Activated T-cell treated with anti-CD3 and anti-CD28 coated beads, Interleukin-2, amount 50 U/mL, for 4 hours (primary cell): Measurements from ENCODE around the gene ARMC6. TPM values are rescaled to one million over a fixed set of nuclear protein-coding genes. Genes with fewer than 3 reads are reported as not detected.

Experiments
- ATAC-seq, 2 donors: fragments of 200-7000 bp; cut with Tn5 transposase; one replicate each; pipeline ENCODE4 v1.10.0; 2021
- DNase-seq: peaks from one replicate; pipeline ENCODE4 v3.0.0-alpha.2; 2020
- H3K27me3 Mint-ChIP-seq: one replicate; pipeline ENCODE4 v1.8.0; 2021; ENCODE audit warnings: low read depth, mixed read lengths
- H3K36me3 Mint-ChIP-seq: one replicate; pipeline ENCODE4 v1.8.0; 2022; ENCODE audit warnings: mixed read lengths; ENCODE audit not compliant: insufficient read depth
- H3K4me1 Mint-ChIP-seq: one replicate; pipeline ENCODE4 v1.8.0; 2021; ENCODE audit warnings: low read depth, mixed read lengths
- H3K4me3 Mint-ChIP-seq: one replicate; pipeline ENCODE4 v1.8.0; 2021; ENCODE audit warnings: mild to moderate bottlenecking, moderate library complexity, mixed read lengths
- H3K9me3 Mint-ChIP-seq: one replicate; pipeline ENCODE4 v1.8.0; 2021; ENCODE audit warnings: mixed read lengths
- total RNA-seq, 3 donors: library from RNA; stranded (reverse); gene quantifications; one replicate each; pipeline ENCODE4 v1.2.1, GENCODE V29; 2021

Gene ARMC6
- total RNA-seq, 3 donors from 2014 or later: 80.0 to 93.9 (median 80.6) TPM

DNA sequence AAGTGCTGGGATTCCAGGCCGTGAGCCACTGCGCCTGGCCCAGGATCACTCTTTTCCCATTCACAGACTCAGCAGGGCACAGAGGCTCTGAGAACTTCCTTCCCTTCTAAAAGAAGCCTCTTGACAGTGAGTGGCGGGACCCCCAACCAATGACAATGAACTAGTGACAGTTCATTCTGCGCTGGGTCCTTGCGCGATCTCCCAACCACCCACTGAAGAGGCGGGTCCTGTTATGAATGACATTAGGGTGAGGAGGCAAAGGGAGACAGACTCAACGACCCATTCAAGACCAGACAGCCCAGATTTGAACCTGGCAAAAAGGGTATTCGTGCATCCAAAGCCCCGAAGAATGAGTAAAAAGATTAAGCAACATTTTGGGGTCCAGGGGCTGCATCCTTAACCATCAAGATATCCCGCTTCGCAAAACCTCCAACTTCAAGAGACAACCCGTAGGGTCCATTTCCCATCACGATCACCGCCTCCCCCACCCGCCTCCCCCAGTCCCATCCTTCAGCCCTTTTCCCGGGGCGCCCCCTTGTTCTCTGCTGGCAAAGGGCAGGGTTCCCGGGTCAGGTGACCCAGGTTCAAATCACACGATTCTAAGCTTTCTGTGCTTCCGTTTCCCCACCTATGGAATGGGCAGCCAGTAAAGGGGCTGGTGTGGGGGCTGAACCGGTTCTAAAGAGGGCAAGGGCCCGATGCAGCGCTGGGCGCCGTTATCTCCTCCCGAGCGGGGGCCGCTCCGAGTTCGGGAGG is 805 bp upstream of the ARMC6 start:
- Mint-ChIP-seq H3K27me3 (no peaks in the 10 kb centered on the region), H3K36me3 (peaks cover 20% of the 10 kb centered on the region), H3K4me1 (peaks cover 25% of the 10 kb centered on the region), H3K9me3 (no peaks in the 10 kb centered on the region), H3K4me3 (peak overlapping the region; percentile 85)
- ATAC-seq (peak; percentile 60 to 65), DNase-seq (peak; percentile 72)

DNA sequence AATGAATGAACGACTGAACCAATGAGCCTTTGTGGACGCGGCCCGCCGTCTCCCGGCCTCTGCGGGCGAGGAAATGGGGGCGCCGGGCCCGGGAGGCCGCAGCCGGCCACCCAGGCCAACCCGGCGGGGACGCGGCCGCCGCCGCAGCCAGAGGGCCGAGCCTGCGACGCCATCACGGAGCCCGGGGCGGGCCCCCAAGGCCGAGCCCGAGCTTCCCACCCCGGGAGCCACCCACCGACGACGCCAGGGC is 302 bp upstream of the ARMC6 start:
- Mint-ChIP-seq H3K9me3 (no peaks in the 10 kb centered on the region), H3K4me1 (peaks cover 24% of the 10 kb centered on the region), H3K27me3 (no peaks in the 10 kb centered on the region), H3K4me3 (peak overlapping the region; percentile 85), H3K36me3 (peaks cover 15% of the 10 kb centered on the region)
- ATAC-seq (no peak), DNase-seq (no peak)

DNA sequence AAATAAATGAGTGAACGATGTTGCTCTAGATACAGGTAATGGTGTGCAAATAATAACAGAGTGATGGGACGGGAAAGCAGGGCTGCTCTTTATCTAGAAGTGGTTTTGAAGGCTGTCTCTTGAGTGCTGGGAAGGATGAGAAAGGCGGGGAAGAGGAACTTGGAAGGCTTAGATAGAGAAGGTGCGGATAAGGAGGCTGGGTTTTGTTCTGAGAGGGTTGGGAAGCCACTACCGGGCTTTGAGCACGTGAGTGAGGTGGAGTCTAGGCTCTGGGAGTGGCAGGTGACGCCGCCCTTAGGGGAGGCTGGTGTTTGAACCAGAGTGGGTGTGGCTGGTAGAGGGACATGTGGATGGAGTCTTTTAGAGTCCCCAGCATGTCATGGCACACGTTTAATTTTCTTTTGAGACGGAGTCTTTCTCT is 811 bp downstream of the ARMC6 start:
- peak overlapping the region; percentile 91 for H3K4me3 Mint-ChIP-seq
- H3K36me3 Mint-ChIP-seq: peaks cover 12% of the 10 kb centered on the region
- no peaks in the 10 kb centered on the region for H3K9me3 Mint-ChIP-seq
- peaks cover 24% of the 10 kb centered on the region for H3K4me1 Mint-ChIP-seq
- ATAC-seq (peak; percentile 58 to 61), DNase-seq (peak; percentile 56)
- H3K27me3 Mint-ChIP-seq: no peaks in the 10 kb centered on the region

DNA sequence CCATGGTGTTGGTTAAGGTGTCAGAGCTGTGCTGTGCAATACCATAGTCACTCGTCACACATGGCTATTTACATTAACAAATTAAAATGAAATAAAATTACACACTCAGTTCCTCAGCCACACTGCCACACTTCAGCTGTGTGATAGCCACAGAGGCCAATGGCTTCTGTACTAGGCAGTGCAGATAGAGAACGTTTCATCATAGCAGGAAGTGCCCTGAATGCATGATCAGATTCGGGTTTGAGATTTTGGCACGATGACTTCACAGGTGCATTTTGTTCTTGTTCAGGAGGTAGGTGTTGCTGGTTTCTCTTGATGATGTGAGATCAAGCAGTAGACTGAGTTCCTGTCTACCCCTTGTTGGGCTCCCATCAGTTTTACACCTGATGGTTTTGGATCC is 6.5 kb downstream of the ARMC6 start:
- no peaks in the 10 kb centered on the region for H3K9me3 Mint-ChIP-seq
- H3K36me3 Mint-ChIP-seq: peaks cover 8% of the 10 kb centered on the region
- H3K4me3 Mint-ChIP-seq: no peak overlapping the region
- no peaks in the 10 kb centered on the region for H3K27me3 Mint-ChIP-seq
- no peak for DNase-seq
- peaks cover 26% of the 10 kb centered on the region for H3K4me1 Mint-ChIP-seq
- ATAC-seq: peak; percentile 51 to 65

DNA sequence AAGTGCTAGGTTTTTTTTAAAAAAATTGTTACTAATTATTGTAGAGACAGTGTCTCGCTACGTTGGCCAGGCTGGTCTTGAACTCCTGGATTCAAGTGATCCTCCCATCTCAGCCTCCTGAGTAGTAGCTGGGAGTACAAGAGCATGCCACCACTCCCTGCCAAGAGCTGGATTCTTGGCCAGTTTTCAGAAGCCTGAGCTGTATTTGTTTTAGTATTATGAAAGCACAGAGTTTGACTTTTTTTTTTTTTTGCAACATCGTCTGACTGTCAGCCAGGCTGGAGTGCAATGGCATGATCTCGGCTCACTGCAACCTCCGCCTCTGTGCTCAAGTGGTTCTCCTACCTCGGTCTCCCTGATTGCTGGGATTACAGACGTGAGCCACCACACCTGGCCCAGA is 7.0 kb downstream of the ARMC6 start:
- peaks cover 23% of the 10 kb centered on the region for H3K4me1 Mint-ChIP-seq
- H3K27me3 Mint-ChIP-seq: no peaks in the 10 kb centered on the region
- no peak for DNase-seq
- H3K9me3 Mint-ChIP-seq: no peaks in the 10 kb centered on the region
- no peak for ATAC-seq
- H3K36me3 Mint-ChIP-seq: peaks cover 11% of the 10 kb centered on the region
- no peak overlapping the region for H3K4me3 Mint-ChIP-seq

DNA sequence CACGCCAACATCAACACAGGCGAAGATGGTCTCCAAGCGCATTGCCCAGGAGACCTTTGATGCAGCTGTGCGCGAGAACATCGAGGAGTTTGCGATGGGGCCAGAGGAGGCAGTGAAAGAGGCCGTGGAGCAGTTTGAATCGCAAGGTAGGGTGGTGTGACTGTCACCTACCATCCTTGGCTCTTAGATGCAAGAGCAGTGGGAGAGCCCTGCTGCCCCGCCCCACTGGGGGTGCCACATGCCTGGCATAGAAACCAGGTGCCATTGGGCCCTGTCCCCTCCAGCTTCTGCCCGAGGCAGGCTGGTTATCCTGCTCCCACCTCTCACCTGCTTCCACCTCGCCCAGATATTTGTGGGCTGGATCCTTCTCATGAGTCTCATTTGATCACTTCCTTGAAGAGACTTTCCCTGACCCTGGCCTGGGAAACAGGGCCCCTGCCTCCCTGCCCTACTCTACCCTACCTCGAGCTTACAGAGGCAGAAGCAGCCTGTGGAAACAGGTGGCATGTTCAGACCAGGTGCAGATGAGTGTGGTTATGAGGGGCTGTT is 9.4 kb downstream of the ARMC6 start:
- peaks cover 20% of the 10 kb centered on the region for H3K4me1 Mint-ChIP-seq
- DNase-seq: no peak
- peaks cover 14% of the 10 kb centered on the region for H3K36me3 Mint-ChIP-seq
- no peaks in the 10 kb centered on the region for H3K27me3 Mint-ChIP-seq
- ATAC-seq: no peak
- no peak overlapping the region for H3K4me3 Mint-ChIP-seq
- no peaks in the 10 kb centered on the region for H3K9me3 Mint-ChIP-seq

DNA sequence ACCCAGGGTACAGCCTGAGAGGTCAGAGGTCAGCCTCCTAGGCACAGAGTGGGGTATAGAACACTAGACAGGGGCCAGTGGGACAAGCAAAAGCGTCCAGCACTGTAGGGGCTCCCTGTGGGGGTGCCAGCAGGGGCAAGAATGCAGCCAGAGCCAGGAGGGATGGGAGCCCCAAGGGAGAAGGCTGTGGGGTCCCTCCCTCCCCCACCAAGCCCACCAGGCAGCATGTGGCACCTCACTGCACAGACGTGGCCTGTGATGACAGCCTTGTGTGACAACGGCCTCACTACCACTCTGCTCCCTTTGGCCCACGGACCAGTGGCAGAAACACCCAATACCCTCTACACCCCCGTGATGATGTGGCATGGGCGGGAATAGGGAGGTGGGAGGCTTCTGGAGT is 10.1 kb downstream of the ARMC6 start:
- ATAC-seq: no peak
- no peak overlapping the region for H3K4me3 Mint-ChIP-seq

DNA sequence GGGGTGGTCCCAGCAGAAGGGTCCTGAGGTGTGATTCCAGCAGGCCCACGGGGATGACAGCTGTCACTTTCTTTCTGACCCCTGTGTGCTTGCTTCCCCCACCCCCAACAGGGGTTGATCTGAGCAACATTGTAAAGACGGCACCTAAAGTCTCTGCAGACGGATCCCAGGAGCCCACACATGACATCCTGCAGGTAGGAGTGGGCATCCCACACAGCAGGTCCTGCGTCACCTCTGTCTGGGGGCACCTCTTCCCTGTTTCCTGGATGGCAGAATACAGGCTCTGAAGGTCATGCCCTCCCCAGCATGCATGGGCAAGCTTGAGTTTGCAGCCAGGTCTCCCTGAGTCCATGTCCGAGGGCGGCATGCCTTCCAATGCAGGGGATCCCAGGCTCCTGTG is 10.5 kb downstream of the ARMC6 start:
- ATAC-seq (no peak), DNase-seq (no peak)
- no peak overlapping the region for H3K4me3 Mint-ChIP-seq
- peaks cover 16% of the 10 kb centered on the region for H3K36me3 Mint-ChIP-seq
- no peaks in the 10 kb centered on the region for H3K27me3 Mint-ChIP-seq
- H3K9me3 Mint-ChIP-seq: no peaks in the 10 kb centered on the region
- H3K4me1 Mint-ChIP-seq: peaks cover 20% of the 10 kb centered on the region

More for the DNA sequence above, 10.1 kb downstream of the ARMC6 start:
- Mint-ChIP-seq H3K27me3 (no peaks in the 10 kb centered on the region), H3K4me1 (peaks cover 20% of the 10 kb centered on the region), H3K9me3 (no peaks in the 10 kb centered on the region), H3K36me3 (peaks cover 16% of the 10 kb centered on the region)
- DNase-seq: no peak

DNA sequence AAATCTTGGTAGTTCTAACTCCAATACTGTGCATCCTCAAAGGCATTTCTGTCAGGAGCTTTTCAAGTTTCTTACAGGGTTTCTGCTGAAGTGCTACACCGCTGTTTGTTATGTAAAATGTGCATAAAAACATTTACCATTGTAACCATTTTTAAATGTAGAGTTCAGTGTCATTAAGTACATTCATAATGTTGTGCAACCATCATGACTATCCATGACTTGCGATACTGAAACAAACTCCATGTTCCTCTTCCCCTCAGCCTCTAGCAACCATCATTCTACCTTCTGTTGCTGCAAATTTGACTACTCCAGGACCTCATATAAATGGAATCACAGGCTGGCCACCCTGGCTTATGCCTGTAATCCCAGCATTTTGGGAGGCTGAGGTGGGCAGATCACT is 16.0 kb downstream of the ARMC6 start:
- H3K36me3 Mint-ChIP-seq: peaks cover 25% of the 10 kb centered on the region

DNA sequence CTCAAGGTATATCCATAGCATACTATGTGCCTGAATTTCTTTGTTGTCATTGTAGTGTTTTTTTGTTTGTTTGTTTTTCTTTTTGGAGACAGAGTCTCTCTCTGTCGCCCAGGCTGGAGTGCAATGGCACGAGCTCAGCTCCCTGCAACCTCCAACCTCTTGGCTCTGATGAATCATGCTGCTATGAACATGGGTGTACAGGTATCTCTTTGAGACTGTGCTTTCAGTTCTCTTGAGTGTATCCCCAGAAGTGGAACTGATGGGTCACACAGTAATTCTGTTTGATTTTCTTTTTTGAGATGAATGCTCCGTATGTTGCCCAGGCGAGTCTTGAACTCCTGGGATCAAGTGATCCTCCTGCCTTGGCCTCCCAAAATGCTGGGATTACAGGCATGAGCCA is 16.7 kb downstream of the ARMC6 start:
- Mint-ChIP-seq H3K4me1 (no peaks in the 10 kb centered on the region), H3K27me3 (no peaks in the 10 kb centered on the region), H3K36me3 (peaks cover 20% of the 10 kb centered on the region), H3K4me3 (no peak overlapping the region), H3K9me3 (no peaks in the 10 kb centered on the region)
- ATAC-seq (no peak), DNase-seq (no peak)

More for the DNA sequence above, 16.0 kb downstream of the ARMC6 start:
- DNase-seq (no peak), ATAC-seq (no peak)
- no peaks in the 10 kb centered on the region for H3K4me1 Mint-ChIP-seq
- H3K4me3 Mint-ChIP-seq: no peak overlapping the region
- no peaks in the 10 kb centered on the region for H3K27me3 Mint-ChIP-seq
- no peaks in the 10 kb centered on the region for H3K9me3 Mint-ChIP-seq

DNA sequence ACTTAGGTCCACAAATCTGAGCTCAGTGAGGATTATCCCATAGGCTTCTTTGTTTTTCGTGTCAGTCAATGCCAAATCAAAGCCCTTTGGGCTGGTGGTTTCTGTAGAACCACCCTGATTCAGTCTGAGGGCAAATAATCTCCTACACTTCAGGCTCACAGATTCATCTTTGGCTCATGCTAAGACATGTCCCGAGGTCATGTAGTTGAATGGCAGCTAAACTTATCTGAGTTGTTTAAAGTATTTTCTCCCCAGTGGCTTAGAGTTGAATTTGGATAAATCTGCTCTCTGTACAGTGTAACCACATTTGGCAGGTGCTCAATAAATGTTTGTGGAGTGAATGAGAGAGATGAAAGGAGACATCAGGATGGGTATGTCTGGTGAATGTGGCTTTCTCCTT is 17.3 kb downstream of the ARMC6 start:
- H3K36me3 Mint-ChIP-seq: peaks cover 19% of the 10 kb centered on the region
- H3K4me1 Mint-ChIP-seq: no peaks in the 10 kb centered on the region
- H3K27me3 Mint-ChIP-seq: no peaks in the 10 kb centered on the region
- no peak overlapping the region for H3K4me3 Mint-ChIP-seq
- no peak for DNase-seq
- H3K9me3 Mint-ChIP-seq: no peaks in the 10 kb centered on the region
- no peak for ATAC-seq

DNA sequence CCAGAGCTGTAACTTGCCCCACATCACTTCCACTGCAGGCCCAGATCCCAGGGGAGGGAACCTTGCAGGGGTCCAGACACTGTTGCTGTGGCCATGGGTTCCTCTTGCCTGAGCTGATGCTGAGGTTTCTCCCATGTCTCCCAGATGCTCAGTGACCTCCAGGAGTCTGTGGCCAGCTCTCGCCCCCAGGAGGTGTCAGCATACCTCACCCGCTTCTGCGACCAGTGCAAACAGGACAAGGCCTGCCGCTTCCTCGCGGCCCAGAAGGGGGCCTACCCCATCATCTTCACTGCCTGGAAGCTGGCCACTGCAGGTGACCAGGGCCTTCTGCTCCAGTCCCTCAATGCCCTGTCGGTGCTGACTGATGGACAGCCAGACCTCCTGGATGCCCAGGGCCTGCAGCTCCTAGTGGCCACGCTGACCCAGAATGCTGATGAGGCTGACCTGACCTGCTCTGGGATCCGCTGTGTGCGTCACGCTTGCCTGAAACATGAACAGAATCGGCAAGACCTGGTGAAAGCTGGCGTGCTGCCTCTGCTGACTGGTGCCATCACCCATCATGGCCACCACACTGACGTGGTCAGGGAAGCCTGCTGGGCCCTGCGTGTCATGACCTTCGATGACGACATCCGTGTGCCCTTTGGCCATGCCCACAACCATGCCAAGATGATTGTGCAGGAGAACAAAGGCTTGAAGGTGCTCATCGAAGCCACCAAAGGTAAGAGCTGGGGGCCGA is 18.2 kb downstream of the ARMC6 start:
- Mint-ChIP-seq H3K4me3 (no peak overlapping the region), H3K4me1 (no peaks in the 10 kb centered on the region), H3K9me3 (no peaks in the 10 kb centered on the region), H3K27me3 (no peaks in the 10 kb centered on the region), H3K36me3 (peaks cover 22% of the 10 kb centered on the region)
- no peak for DNase-seq
- ATAC-seq: no peak

DNA sequence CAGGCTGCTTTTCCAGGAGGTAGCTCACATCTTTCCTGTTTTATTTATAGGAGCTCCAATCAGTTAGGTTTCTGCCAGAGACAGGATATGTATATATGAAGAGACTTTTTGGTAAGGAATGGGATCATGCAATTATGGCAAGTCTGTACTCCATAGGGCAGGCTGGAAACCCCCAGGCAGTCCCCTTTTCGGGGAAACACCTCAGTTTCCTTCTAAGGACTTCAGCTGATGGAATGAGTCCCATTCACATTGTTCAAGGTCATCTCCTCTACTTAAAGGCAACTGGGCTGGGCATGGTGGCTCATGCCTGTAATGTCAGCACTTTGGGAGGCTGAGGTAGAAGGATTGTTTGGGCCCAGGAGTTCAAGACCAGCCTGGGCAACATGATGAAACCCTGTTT is 19.5 kb downstream of the ARMC6 start:
- DNase-seq (no peak), ATAC-seq (no peak)
- H3K27me3 Mint-ChIP-seq: no peaks in the 10 kb centered on the region
- peaks cover 15% of the 10 kb centered on the region for H3K36me3 Mint-ChIP-seq
- H3K4me1 Mint-ChIP-seq: no peaks in the 10 kb centered on the region
- H3K9me3 Mint-ChIP-seq: no peaks in the 10 kb centered on the region
- no peak overlapping the region for H3K4me3 Mint-ChIP-seq

DNA sequence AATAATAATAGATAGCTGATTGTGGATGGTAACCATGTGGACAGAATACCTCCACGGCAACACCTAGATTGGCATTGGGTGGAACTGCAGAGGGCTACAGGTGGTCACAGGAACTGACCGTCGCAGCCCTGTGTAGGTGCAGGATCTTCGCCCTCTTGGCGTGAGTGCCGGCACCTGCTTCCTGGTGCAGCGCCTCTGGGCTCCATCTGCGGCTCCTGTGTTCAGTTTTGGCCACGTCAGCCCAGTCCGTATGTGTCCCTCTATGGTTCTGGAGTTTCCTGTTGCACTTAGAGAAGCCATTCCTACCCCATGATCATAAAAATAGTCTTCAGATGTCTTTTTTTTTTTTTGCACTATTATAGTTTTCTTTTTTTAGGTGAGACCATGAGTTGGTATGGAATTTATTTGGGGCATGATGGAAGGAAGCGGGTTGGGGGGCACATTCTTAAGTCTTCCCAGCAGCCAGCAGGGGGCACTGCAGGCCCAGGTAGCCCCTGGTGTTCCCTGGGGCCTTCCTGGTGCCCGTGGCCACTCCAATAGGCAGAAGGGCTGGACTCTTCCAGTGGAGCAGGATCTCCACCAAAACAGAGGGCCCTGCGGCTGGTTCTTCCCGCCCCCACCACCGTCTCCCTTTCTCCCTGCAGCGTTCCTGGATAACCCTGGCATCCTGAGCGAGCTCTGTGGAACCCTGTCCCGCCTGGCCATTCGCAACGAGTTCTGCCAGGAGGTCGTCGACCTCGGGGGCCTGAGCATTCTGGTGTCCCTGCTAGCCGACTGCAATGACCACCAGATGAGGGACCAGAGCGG is 20.3 kb downstream of the ARMC6 start:
- Mint-ChIP-seq H3K4me1 (no peaks in the 10 kb centered on the region), H3K4me3 (no peak overlapping the region), H3K36me3 (peaks cover 16% of the 10 kb centered on the region), H3K27me3 (no peaks in the 10 kb centered on the region), H3K9me3 (no peaks in the 10 kb centered on the region)
- DNase-seq (peak; percentile 58), ATAC-seq (no peak)
